NT2/D1 (cell line): ENCODE measurements around the gene TIMM17B.

Experiments used
- YY1 ChIP-seq: IDR thresholded peaks from 2 replicates; pipeline ENCODE4 v1.6.1; 2011; ENCODE audit not compliant: insufficient read length, insufficient read depth
- ZNF274 ChIP-seq: IDR thresholded peaks from 2 replicates; pipeline ENCODE4 v1.6.1; 2011; ENCODE audit warnings: mild to moderate bottlenecking, low read depth, low read length

DNA sequence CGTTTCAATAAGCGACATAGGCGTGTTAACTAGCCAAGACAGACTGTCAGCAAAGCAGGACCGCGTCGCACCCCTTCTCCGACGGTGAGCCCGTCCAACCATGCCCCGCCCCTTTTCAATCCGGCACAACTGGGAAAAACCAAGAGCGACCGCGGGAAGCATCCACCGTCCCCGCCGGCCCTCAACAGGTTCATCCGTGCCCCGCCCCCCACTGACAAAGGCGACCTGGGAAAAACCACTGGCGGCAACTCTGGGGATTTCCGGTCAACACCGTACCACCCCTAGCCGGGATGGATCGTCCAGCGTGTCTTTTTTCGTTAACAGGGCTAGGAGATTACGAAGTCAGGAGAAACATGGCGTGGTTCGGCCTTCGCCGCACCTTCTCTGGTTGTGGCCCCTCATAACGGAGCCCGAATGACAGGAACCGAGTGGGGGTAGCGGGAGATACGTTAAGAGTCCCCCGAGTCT is 377 bp downstream of the TIMM17B start:
- no peak for TF ChIP-seq ZNF274
- TF ChIP-seq YY1: no peak
